Measurements from ENCODE around the gene PHAX.

DNA sequence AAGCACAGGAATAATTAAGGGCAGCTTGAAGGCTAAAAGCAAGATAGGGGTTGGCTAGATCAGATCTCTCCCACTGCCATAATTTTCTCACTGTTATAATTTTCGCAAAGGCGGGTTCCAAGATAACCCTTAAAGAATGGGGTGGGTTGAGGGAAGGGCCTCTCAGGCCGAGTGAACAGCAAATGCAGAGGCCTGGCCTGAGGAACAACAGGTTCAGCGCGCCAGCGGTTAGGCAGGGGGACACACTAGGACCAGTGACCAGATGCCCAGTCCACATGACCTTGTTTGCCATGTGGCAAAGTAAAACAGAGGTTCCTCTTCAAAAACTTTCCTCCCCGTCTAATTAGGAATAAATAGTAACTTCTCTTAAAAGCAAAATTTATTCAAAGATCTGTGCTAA is 1.2 kb upstream of the PHAX start:
- TF ChIP-seq, protein P1, sequence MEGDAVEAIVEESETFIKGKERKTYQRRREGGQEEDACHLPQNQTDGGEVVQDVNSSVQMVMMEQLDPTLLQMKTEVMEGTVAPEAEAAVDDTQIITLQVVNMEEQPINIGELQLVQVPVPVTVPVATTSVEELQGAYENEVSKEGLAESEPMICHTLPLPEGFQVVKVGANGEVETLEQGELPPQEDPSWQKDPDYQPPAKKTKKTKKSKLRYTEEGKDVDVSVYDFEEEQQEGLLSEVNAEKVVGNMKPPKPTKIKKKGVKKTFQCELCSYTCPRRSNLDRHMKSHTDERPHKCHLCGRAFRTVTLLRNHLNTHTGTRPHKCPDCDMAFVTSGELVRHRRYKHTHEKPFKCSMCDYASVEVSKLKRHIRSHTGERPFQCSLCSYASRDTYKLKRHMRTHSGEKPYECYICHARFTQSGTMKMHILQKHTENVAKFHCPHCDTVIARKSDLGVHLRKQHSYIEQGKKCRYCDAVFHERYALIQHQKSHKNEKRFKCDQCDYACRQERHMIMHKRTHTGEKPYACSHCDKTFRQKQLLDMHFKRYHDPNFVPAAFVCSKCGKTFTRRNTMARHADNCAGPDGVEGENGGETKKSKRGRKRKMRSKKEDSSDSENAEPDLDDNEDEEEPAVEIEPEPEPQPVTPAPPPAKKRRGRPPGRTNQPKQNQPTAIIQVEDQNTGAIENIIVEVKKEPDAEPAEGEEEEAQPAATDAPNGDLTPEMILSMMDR (IDR thresholded peaks at IDR 0.05), result no peak
- TF ChIP-seq POLR2A (IDR thresholded peaks at IDR 0.05), result no peak

Measured in right lobe of liver (tissue), 4 donors.